Keratinocyte (primary cell): ENCODE measurements around the gene SCNN1A. TPM values are rescaled to one million over a fixed set of nuclear protein-coding genes. Genes with fewer than 3 reads are reported as not detected.

Experiments used
- DNase-seq: peaks from one replicate; pipeline ENCODE4 v3.0.0-alpha.2; 2011; ENCODE audit warnings: low read depth, missing footprints, low spot score
- FAIRE-seq: peaks from 2 replicates; lab custom pipeline; 2011; peaks lifted over from hg19 to GRCh38; lab: Jason Lieb, UNC
- H2AFZ ChIP-seq: 2 replicates; pipeline ENCODE4 v1.6.0; 2012; ENCODE audit warnings: low read length, control low read depth, inconsistent platforms; ENCODE audit not compliant: control insufficient read depth
- H3K27ac ChIP-seq: 2 replicates; pipeline ENCODE4 v1.5.1; 2011; ENCODE audit warnings: low read length; ENCODE audit not compliant: control insufficient read depth, insufficient read depth
- H3K27me3 ChIP-seq: 3 replicates; pipeline ENCODE4 v1.6.0; 2011; ENCODE audit warnings: low read length; ENCODE audit not compliant: control insufficient read depth, insufficient read depth; ENCODE audit errors: extremely low read depth
- H3K36me3 ChIP-seq, 2 experiments: 2 replicates in 1 of 2; 3 replicates in 1 of 2; pipeline ENCODE4 v1.5.1; 2011; ENCODE audit warnings: low read length in 2 of 2, mild to moderate bottlenecking in 1 of 2; ENCODE audit not compliant: control insufficient read depth in 2 of 2, insufficient read depth in 2 of 2; ENCODE audit errors: extremely low read depth in 1 of 2
- H3K4me1 ChIP-seq: 3 replicates; pipeline ENCODE4 v1.5.1; 2011; ENCODE audit warnings: low read length; ENCODE audit not compliant: control insufficient read depth, insufficient read depth; ENCODE audit errors: extremely low read depth
- H3K4me2 ChIP-seq: 3 replicates; pipeline ENCODE4 v1.6.0; 2011; ENCODE audit warnings: low read depth, low read length; ENCODE audit not compliant: control insufficient read depth, insufficient read depth; ENCODE audit errors: extremely low read depth
- H3K4me3 ChIP-seq, 3 experiments: fragments of 200-600 bp in 1 of 3; sonication (generic) in 1 of 3; 2 replicates in 2 of 3; 3 replicates in 1 of 3; pipeline ENCODE4 v1.5.1; 2011 to 2016; ENCODE audit warnings: low read length in 3 of 3, mild to moderate bottlenecking in 3 of 3, control low read depth in 2 of 3, inconsistent platforms in 1 of 3, low read depth in 1 of 3, mixed read lengths in 1 of 3, mixed run types in 1 of 3, moderate library complexity in 1 of 3; ENCODE audit not compliant: control insufficient read depth in 2 of 3, insufficient read depth in 2 of 3; ENCODE audit errors: extremely low read depth in 1 of 3
- H3K79me2 ChIP-seq: 2 replicates; pipeline ENCODE4 v1.6.0; 2012; ENCODE audit warnings: low read length; ENCODE audit not compliant: control insufficient read depth, insufficient read depth
- H3K9ac ChIP-seq: 3 replicates; pipeline ENCODE4 v1.6.0; 2011; ENCODE audit warnings: low read length; ENCODE audit not compliant: control insufficient read depth, insufficient read depth; ENCODE audit errors: extremely low read depth
- H3K9me1 ChIP-seq: 3 replicates; pipeline ENCODE4 v1.6.0; 2011; ENCODE audit warnings: low read length; ENCODE audit not compliant: control insufficient read depth, insufficient read depth; ENCODE audit errors: extremely low read depth
- H3K9me3 ChIP-seq: 2 replicates; pipeline ENCODE4 v1.5.1; 2012; ENCODE audit warnings: low read depth, low read length; ENCODE audit not compliant: control insufficient read depth
- H4K20me1 ChIP-seq: 3 replicates; pipeline ENCODE4 v1.6.0; 2011; ENCODE audit warnings: low read length; ENCODE audit not compliant: control insufficient read depth, insufficient read depth; ENCODE audit errors: extremely low read depth
- CTCF ChIP-seq, 3 experiments: IDR thresholded peaks in 1 of 3; conservative IDR thresholded peaks in 1 of 3; optimal IDR thresholded peaks in 1 of 3; 2 replicates in 2 of 3; 3 replicates in 1 of 3; pipeline versions ENCODE3 to v1.5.1; 2011; ENCODE audit warnings: low read length in 3 of 3, mild to moderate bottlenecking in 3 of 3, moderate library complexity in 2 of 3, control low read depth in 1 of 3, inconsistent platforms in 1 of 3; ENCODE audit not compliant: insufficient read depth in 2 of 3; ENCODE audit errors: extremely low read depth in 1 of 3
- EZH2 ChIP-seq: IDR thresholded peaks from one replicate; pipeline ENCODE4 v1.6.1; 2012; ENCODE audit warnings: inconsistent platforms, mild to moderate bottlenecking, low read length, moderate library complexity
- dilution Hi-C: fragments of 300-500 bp; cut with MboI; formaldehyde crosslinking; loops from one replicate; pipeline ENCODE4 v1.7.0; 2020; ENCODE audit warnings: low sequenced_read_pairs; ENCODE audit not compliant: extremely low pct_ligation_motif_present
- polyA plus RNA-seq, 5 experiments: library from polyadenylated mRNA; depleted of rRNA in 3 of 5; stranded (reverse) in 3 of 5; stranded (forward) in 1 of 5; unstranded in 1 of 5; fragments of >200 nt; gene quantifications; 1 replicate in 1 of 5; 2 replicates in 3 of 5; 3 replicates in 1 of 5; pipeline versions ENCODE4 v1.2.1 to v1.2.3, GENCODE V29; 2011 to 2012; ENCODE audit warnings: missing spikeins in 2 of 5, low read depth in 1 of 5, low replicate concordance in 1 of 5

The SCNN1A gene
- polyA plus RNA-seq, 1 donor (not counting 4 experiments of a cell fraction or from before 2014, with no cell fraction given), result 11.1 TPM

- FAIRE-seq, result no peak
- H2AFZ ChIP-seq, result no peak overlapping the region
- H3K4me1 ChIP-seq, result peaks cover 18% of the 10 kb centered on the region
- no peaks in the 10 kb centered on the region for H3K79me2 ChIP-seq
- H3K4me3 ChIP-seq, result no peak overlapping the region
- no peak for DNase-seq
- no peaks in the 10 kb centered on the region for H3K9me1 ChIP-seq
- peaks cover 5 to 10% of the 10 kb centered on the region in 2 experiments for H3K36me3 ChIP-seq
- H3K27me3 ChIP-seq, result no peaks in the 10 kb centered on the region
- H4K20me1 ChIP-seq, result peaks cover 2% of the 10 kb centered on the region
- H3K4me2 ChIP-seq, result no peak overlapping the region
- TF ChIP-seq CTCF (optimal IDR thresholded peaks at IDR 0.05 in 1 of 3, IDR thresholded peaks at IDR 0.05 in 1 of 3, conservative IDR thresholded peaks at IDR 0.05 in 1 of 3; ENCODE audit: extremely low read depth in 1 of 3, insufficient read depth in 2 of 3, low read length in 3 of 3) (no peak), EZH2 (no peak)
- dilution Hi-C loops, result no loop called here
- no peak overlapping the region for H3K9ac ChIP-seq
- no peak overlapping the region for H3K27ac ChIP-seq
- H3K9me3 ChIP-seq, result no peaks in the 10 kb centered on the region
These were observed 53.0 kb downstream of the SCNN1A start for GRCh38 chr12:6322352-6322751.

GRCh38 chr12:6321905-6322304, 53.5 kb downstream of the SCNN1A start:
- H3K36me3 ChIP-seq, result peaks cover 2 to 6% of the 10 kb centered on the region in 2 experiments
- H3K27me3 ChIP-seq, result no peaks in the 10 kb centered on the region
- TF ChIP-seq CTCF (optimal IDR thresholded peaks at IDR 0.05 in 1 of 3, IDR thresholded peaks at IDR 0.05 in 1 of 3, conservative IDR thresholded peaks at IDR 0.05 in 1 of 3; ENCODE audit: extremely low read depth in 1 of 3, insufficient read depth in 2 of 3, low read length in 3 of 3) (no peak), EZH2 (no peak)
- H2AFZ ChIP-seq, result no peak overlapping the region
- no peak overlapping the region for H3K9ac ChIP-seq
- dilution Hi-C loops, result no loop called here
- H3K9me1 ChIP-seq, result no peaks in the 10 kb centered on the region
- H3K9me3 ChIP-seq, result no peaks in the 10 kb centered on the region
- no peak overlapping the region for H3K4me2 ChIP-seq
- no peak overlapping the region for H3K27ac ChIP-seq
- H3K4me3 ChIP-seq, result no peak overlapping the region
- no peaks in the 10 kb centered on the region for H3K79me2 ChIP-seq
- FAIRE-seq (no peak), DNase-seq (no peak)
- H3K4me1 ChIP-seq, result peaks cover 18% of the 10 kb centered on the region
- peaks cover 2% of the 10 kb centered on the region for H4K20me1 ChIP-seq
